Activated CD4-positive, alpha-beta T cell treated with anti-CD3 and anti-CD28 coated beads, Interleukin-2, amount 50 U/mL, for 4 hours (primary cell): ENCODE data around the gene PID1.
"Not testable (repeated sequence)": the region's sequence is repeated elsewhere in the genome, so short reads cannot be mapped to it uniquely, and the experiment has no call there.

Experiments used
- DNase-seq, 2 experiments: peaks; one replicate each; pipeline ENCODE4 v3.0.0-alpha.2; 2020

The PID1 gene

DNA sequence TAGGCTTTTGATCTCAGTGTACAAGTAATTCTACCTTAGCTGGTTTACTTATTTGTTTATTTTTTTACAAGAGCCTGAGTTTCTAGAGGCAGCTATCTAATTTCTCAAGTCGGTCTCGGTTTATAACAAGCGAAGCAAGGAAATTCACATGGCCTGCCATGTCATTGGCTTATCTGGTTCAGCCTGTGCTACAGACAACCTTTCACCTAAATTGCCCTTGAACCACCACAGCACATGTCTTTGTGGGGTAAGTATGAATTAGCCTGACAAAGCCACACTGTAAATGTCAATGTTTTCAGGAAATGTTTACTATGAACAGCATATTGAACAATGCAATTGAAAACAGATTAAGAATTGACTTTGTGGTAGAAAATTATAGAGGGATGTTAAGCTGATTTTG, 167.1 kb downstream of the PID1 start:
- DNase-seq = no peak

DNA sequence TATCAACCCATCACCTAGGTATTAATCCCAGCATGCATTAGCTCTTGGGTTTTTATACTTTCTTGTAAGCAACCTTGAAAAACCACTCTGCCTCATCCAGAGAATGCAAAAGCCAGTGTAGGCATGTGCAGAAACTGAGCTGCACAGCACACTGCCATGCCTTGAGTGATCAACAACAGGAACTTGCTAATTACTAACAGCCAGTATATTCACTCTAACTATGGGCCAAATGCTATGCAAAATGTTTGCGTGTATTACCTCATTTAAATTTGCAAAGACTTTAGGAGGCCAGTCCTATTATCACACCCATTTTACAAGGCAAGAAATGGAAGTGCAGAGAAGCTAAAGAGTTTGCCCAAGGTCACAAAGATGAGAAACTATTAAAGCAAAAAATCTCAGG, 169.8 kb downstream of the PID1 start:
- no peak for DNase-seq

DNA sequence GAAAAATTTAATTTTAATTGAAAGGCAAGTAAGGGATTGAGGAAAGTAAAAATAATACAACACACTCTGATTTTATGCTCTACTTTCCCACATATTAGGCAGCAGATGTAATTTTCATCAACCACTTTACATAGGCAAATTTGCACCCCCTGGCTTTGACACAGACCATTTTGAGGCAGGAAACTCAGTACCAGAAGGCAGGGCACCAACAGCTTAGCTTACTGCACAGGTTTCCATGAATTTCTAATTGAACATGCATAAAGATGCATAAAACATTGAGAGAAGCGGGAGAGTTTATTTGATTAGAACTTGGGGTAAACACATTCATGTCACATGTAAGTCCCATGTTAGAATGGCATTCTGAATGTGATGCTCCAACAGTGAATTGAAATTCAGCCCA, 171.9 kb downstream of the PID1 start:
- DNase-seq = no peak

DNA sequence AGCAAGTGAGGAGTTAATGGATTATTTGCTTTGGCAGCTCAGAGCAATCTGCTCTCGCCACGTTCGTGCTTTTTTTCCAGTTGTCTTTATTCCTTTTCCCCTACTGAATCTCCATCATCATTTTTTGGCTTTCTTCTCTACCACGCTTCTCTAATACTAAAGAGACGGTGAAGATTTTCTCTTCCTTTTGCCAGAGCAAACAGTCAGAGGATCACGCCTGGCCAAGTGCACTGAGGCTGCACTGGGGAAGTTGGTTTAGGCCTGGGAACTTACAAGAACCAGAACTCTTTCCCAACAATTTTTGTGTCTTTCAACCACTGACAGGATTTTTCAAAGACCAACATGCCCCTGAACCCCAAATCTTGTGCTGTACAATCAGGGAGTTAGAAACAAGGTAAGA, 172.3 kb downstream of the PID1 start:
- no peak for DNase-seq

DNA sequence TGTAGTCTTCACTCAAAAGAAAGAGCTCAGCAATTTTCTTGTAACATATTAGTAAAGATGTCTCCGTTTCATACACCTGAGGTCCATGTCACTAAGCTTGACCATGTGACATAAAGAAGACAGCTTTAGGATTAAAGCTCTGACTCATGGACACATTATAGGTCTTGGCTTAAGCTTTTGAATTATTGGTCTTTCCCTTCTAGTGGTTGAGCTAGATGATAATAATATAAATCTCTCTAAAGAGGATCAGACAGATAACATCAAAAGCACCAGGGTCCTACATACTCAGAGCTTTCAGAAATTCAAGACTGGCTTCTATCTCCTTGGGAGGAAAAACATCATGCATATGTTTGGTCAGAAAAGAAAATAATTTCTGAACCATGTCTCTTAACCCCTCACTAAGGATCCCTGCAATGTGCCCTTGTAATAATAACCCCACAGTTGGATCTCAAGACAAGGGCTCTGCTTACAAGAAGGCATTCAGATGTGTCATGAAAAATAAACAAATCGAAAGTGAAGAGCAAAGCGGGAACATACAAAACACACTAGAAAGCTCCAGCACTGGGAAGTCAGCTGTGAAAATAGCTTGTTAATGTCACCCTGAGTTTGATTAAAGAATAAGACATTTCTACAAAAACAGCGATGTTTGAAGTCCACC, 174.5 kb downstream of the PID1 start:
- no peak for DNase-seq

DNA sequence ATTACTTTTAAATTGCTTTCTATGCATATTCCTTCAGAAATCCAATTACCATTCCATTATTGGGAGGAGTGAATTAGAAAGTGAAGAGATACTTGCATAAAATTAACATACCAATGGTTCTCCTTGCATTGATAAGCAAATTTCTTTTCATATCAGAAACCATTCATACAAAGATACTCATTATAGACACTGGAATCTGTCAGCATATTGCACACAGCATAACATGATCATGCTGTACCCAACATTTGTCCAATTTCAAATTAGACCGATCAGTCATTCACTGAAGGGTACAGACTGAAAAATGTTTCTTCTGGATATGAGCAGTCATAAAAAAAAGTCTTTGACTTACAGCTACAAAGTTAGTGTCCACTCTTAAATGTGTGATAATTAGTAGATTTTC, 175.6 kb downstream of the PID1 start:
- no peak for DNase-seq

DNA sequence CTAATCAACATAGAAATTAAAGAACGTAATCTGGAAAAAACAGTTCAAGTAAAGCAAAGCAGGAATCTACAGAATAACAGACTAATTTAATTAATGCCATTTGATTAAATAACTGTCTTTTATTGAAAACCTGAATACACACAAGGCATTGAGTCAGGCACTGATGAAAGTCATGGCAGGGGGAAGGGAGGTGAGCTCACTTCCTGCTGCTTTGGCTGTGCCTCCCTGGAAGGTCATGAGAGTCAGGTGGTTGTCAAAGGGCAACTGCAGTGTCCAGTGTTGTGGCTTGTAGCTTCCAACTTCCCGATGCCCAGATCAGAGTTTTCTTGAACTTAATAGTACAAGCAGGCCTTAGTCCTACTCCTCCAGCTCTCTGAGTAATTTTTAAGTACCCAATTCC, 180.9 kb downstream of the PID1 start:
- DNase-seq = no peak

DNA sequence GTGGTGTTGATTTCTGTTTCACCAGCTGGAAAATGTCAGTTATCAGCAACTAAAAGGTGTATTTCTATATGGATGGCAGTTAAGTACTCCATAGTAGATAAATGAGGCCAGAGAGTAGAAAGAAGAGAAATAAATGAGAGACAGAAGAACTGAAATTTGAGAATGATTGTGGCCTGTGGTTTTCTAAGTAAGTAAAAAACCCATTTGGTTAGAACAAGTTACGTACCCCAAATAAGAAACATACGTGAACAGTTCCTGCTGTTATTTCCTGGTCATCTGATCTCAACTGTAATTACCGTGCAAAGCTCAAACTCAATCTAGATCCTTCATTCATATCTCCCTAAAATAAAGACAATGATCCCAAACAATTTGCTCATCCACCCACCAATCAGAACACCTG, 181.3 kb downstream of the PID1 start:
- DNase-seq = no peak

DNA sequence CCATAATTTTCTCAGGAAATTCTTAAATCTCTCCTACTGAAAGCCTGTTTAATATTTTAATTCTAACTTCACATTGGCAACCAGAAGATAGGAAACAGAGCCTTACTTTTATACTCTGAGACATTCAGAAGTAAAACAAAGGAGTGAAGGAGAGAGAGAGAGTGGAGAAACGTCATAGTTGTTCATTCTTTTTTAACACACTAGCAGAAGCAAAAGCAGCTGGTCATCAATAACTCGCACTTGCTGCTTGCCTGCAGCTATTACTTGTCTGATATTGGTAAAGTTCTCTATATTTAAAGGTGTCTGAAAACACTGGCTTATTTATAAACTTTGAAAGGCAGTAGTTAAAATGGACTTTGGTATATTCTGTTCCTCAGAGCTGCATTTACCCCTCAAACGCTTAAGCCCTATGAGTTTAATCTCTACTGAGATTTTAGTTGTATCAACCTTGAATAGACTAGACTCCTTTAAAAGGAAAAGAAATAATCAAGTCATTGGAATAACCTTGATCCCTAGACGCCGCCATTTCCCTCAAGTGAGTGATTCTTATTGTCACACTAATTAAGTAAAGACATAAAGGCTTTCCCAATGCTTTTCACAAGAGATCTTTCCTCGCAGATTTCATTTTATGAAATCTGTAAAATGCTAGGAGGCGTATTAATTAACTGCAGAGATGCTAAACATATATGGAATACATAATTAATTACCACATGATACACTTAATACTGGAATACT, 182.0 kb downstream of the PID1 start:
- DNase-seq = no peak

DNA sequence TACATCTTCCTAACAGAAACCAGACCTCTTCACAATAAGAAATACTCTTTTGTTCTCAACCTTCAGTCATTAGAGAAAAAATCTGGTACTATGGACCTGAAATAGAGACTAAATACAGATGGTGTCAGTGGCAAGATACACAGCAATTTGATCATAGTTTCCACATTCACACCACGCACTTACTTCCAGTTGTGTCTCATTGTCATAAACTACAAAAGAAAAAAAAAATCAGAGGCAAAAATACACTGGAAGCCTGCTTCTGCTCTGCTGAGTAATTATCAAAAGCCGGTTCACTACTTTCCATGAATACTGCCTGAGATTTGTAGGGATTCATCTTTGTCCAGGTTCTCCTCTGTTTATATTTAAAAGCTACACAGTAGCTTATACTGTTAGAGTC, 182.6 kb downstream of the PID1 start:
- no peak for DNase-seq

DNA sequence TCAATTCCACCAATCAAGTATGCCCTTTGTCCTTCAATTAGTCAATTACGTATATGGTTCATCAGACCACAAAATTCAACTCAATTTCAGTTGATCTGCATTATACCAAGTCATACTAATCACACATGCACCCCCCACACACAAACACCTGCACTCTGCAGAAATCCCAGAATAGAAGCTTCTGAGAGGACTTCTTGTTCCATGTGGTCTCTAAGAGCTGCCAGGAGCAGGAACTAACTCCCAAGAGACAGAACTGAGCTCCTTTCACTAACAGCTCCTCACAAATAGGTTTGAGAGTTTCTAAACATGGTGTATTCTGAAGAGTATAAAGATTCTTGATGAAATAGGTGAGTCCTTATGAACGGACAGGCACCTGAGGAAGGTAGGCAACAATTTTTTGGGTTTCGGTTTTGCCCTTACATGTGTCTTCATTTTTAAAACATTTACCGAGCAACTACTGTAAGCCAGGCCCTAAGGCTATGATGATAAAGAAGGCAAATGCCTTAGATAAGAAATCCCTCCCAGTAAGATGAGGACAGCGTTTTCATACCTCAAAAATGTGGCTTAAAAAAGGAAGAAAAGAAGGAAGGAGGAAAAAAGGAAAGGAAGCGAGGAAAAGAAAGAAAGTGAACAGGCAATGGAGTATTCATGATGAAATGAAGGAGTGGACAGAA, 183.1 kb downstream of the PID1 start:
- DNase-seq = no peak

DNA sequence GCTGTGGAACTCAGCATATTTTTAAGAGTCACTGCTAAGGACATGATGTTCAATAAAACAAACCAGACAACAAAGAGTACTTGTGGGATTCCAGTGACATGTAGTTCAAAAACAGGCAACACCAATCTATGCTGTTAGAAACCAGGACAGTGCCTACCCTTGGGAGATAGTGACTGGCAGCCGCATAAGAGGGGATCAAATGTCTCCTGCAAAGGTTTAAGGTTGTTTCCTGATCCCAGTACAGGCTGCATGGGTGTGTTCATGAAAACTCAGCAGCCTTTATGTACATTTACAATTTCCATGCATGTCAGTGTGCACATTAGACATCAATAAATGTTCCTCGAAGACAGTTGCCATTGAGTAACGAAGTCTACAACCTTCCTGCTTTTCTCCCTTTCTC, 183.8 kb downstream of the PID1 start:
- DNase-seq = no peak

DNA sequence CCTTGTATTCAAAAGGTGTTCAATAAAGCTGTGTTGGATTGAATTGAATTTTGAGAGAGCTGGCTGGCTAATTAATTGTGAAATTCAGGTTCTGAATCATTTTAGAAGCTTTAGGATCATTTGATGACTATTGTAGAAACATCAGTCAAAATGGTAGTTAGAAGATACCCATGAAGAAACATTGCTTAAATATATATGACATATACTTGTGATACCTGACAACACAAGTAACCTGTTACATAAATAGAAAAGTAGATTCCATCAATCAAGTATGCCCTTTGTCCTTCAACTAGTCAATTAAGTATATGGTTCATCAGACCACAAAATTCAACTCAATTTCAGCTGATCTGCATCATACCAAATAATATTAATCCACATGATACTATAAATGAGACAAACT, 185.6 kb downstream of the PID1 start:
- no peak for DNase-seq

DNA sequence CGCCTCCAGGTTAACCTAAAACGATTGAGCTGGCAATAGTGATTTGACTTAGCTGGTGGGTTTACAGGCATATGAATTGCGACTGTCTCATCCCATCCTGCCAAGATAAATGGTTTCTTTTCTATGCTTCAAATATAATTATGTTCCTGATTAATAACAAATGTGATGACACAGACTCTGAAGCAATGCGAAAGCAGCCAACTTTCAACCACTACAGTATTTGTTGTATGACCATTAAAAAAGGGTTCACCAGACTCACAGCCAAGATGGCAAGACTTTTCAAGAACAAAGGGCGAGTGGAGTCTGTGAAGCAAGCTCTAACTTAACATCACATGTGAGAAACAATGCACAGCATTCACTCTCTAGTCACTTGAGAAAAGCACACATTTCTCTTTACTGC, 186.6 kb downstream of the PID1 start:
- no peak for DNase-seq

DNA sequence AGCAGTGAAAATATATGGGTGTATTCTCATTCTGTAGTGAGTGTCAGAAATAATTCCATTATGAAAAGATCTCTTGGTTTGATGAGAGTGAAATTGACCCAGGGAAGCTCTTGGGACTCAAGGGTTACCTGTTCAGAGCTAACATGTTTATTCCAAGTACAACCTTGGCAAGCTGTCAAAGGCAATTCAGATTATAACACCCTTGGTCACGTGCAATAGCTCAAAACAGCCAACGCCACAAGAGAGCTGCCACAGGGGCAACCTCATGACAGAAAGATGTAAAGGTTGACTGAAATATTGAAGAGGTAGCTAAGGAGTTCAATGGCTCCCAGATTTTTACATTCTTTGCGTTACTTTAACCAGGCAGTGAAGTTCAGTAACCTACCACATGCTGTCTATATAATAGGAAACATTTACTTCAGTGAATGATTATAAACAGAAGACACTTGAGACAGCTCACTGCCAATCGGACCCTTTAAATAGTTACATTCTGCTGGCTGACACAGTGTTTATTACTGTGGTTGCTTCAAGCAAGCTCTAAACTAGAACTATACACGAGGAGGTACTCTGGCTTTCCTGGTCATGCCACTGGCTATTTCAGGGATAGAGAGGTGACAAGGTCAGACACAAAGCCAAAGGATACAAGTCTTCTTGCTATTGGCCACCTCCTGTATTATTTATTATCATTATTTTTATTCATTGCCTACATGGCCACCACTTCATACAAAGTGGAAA, 187.3 kb downstream of the PID1 start:
- no peak for DNase-seq

DNA sequence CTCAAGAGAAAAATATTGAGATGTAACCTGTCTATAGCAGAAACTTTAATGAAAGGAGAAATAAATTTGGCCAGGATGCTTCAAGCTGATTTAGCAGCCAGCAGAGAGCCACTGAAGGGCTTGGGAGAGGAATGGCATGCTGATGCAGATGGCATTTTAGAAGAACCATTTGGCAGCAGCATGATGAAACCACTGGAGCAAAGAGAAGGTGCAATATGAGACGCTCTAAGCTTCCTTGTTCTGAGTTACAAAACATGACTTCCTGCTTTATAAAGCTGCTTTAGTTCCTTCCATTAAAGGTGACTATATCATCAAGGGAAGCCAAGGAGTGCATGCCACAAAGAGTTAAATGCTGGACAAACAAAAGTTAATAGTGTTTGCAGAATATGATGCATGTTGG, 189.7 kb downstream of the PID1 start:
- no peak for DNase-seq

DNA sequence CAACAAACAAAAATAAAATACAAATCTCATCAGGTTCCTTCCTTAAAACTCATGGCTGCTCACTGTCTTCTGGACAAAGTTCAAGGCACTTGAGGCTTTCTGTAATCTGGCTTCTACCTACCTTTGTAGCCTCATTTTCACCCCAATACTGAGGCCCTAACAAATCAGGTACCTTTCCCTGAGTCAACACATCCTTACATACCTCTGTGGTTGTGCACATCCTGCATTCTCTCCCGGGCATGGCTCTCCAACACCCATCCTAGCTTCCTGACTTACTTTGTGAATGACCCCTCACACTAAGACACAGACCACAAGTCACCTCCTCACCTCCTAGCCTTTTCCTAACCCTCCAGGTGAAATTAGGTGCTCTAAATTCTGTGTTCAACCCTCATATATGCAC, 190.9 kb downstream of the PID1 start:
- DNase-seq = no peak

DNA sequence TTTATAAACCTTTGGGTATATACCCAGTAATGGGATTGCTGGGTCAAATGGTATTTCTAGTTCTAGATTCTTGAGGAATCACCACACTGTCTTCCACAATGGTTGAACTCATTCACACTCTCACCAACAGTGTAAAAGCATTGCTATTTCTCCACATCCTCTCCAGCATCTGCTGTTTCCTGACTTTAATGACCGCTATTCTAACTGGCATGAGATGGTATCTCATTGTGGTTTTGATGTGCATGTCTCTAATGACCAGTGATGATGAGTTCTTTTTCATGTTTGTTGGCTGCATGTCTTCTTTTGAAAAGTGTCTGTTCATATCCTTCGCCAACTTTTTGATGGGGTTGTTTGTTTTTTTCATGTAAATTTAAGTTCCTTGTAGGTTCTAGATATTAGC, 194.2 kb downstream of the PID1 start:
- not testable (repeated sequence) for DNase-seq

DNA sequence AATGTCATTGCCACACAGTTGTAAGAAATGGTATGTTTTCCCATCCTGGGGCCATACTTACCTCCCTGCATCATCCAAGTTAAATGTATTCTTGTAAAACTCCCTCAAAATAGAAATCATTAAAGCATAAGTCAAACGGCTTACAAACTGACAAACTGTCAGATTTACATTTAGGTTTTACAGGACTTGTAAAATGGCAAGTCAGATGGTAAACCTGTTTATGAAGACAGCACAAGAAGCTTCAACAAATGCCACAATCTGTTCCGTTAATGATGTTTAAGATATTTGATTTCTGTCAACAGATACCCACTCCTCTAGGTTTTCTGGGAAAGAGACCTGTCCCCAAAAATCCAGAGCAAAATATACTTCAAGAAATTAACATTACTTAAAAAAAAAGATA, 197.2 kb downstream of the PID1 start:
- no peak for DNase-seq

DNA sequence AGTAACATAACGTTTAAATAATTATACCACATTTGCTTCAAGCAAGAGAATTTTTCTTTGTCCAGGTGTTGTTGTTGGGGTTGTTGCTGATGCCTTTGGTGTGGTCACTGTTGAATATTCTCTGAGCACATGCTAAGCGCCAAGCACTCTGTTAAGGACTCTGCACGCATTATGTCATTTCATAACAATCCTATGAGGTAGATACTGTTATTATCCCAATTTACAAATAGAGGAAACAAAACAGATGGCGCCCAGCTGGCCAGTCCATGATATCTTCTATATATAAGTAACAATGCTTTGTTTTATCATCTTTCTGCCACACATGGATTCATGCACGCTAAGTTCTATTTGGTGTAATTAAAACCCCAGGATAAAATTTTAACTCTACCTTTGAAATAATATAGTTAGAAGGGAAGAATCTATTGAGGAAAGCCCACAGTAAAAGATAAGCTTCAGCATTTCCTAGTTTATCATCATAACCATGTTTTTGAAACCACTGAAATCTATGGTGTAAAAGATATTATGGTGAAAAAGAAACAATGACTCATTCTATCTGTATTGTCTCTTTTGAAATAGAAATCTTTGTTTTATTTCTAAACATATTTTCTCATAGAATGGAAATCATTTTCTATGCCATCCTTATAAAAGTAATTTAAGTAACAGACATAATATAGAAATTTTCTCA, 199.7 kb downstream of the PID1 start:
- no peak for DNase-seq

DNA sequence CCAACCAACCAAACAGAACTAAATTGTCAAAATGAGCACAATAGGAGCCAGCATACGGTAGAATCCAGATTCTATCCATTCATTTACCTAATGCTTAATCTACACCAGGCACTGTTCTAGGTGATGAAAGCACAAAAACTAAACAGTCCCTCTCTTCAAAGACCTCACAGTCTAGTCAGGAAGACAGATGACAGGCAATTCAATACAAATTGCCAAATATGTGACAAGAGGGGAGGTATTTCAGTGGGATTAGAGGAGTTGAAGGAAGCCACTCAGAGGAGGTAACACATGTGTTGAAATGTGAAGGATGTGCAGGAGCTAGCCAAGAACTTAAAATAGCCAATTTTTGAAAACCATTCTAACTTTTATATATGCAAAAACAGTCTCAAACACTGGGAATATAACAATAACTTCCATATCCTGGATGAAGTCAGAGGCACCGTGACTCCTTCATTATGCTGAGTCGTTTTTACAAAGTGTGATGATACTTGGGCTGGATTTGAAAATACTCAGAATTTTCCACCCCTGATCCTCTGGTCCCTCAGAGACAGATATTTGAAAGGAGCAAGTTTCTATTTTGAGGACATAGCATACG, 204.9 kb downstream of the PID1 start:
- no peak for DNase-seq

DNA sequence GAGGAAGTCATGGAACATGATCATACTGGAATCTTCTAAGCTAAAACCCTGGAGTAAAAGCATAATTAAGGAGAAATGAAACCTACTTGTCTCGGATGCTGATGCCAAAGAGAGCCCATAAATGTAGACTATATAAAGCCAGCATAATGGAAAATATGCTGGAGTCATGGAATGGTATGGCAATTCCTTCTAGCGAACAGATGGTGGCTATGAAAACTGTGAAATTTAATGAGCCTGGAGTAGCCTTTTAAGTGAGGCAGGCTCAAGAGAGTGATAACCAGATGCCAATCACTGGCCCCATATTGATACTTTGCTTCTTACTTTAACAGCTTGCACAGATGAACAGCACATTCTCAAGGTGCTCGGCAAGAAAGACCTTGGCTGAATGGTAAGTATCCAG, 206.3 kb downstream of the PID1 start:
- DNase-seq = no peak

DNA sequence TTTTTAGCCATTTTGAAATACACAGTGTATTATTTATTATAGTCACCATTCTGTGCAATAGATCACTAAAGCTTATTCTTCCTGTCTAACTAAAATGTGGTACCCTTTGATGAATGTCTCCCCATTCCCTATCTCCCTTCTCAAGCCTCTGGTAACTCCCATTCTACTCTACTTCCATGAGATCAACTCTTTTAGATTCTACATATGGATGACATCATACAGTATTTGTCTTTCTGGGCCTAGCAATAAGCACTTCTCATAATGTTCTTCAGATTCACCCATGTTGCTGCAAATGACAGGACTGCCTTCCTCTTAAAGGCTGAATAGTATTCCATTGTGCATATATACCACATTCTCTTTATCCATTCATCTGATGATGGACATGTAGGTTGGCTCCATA, 210.9 kb downstream of the PID1 start:
- DNase-seq = no peak
